ENCODE results near the gene RAD9B. TPM values are rescaled to one million over a fixed set of nuclear protein-coding genes. Genes with fewer than 3 reads are reported as not detected.

RAD9B gene
- total and polyA plus RNA-seq, 2 of the 13 experiments (the other 11 are each of a cell fraction or from before 2014, with no cell fraction given), result 0.05 to 0.38 TPM

- TF ChIP-seq ZBTB40 (IDR thresholded peaks at IDR 0.05) (no peak), ZBTB40 (CRISPR knock-in tag; IDR thresholded peaks at IDR 0.05) (no peak), STAT6 (CRISPR knock-in tag; IDR thresholded peaks at IDR 0.05; ENCODE audit: borderline replicate concordance) (no peak), RBFOX2 (IDR thresholded peaks at IDR 0.05; ENCODE audit: low read depth, low read length) (no peak), ZNF839 (CRISPR knock-in tag; IDR thresholded peaks at IDR 0.05; ENCODE audit: borderline replicate concordance) (no peak), ZBED4 (CRISPR knock-in tag; IDR thresholded peaks at IDR 0.05; ENCODE audit: borderline replicate concordance) (no peak), ZNF317 (CRISPR knock-in tag; IDR thresholded peaks at IDR 0.05) (no peak), HNF1B (CRISPR knock-in tag; IDR thresholded peaks at IDR 0.05) (no peak)
Observed at GRCh38 chr12:110465024-110465423, 37.1 kb upstream of the RAD9B start (continued).

All from HepG2 (cell line).